OCI-M1 (cell line): Measurements from ENCODE around the gene SLX9.
"Not testable (repeated sequence)": the region's sequence is repeated elsewhere in the genome, so short reads cannot be mapped to it uniquely, and the experiment has no call there.

ENCODE experiments used
- DNase-seq: peaks from one replicate; lab custom pipeline; 2025; lab: John Stamatoyannopoulos, UW

Gene SLX9

DNA sequence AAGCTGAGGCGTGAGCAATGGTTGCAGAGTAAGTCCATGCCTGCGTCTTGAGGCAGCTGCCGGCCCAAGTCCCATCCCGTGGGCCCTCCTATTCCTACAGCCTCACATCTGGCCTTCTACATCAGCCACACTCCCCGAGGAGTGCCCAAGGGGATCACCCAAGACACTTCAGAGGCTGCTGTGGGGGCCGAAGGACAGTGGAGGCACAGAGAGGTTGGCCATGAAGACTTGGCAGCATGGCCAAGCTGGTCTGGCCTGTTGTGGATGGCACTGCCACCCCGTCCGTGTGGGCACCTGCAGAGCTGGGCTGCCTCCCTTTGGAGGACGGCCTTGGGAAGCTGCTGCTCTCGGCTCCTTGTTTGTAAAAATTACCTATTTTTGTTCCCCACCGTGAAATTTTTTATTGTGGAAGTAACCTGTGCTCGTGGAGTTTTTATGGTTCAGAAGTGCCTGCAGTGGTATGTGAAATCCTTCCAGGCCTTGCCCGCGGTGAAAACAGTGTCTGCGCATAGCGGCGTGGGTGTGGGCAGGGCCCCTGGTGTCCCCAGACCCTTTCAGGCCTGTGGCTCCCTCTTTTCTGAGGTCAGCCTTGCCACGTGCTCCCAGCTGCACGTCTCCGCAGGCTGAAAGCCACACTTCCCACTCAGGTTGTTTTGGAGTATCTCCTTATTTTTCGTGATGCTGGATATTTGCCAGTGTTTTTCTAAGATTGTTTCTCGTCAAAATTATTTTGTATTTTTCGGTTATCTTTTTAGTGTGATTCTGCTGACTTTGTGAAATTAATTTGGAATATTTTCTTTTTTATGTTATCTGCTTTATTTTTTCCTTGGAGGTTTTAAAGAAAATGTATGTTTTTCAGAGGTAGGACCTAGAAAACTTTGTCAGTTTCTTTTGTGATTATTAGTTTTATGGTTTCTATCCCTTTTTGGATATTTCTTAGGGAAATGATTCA, 20.6 kb downstream of the SLX9 start:
- no peak for DNase-seq

DNA sequence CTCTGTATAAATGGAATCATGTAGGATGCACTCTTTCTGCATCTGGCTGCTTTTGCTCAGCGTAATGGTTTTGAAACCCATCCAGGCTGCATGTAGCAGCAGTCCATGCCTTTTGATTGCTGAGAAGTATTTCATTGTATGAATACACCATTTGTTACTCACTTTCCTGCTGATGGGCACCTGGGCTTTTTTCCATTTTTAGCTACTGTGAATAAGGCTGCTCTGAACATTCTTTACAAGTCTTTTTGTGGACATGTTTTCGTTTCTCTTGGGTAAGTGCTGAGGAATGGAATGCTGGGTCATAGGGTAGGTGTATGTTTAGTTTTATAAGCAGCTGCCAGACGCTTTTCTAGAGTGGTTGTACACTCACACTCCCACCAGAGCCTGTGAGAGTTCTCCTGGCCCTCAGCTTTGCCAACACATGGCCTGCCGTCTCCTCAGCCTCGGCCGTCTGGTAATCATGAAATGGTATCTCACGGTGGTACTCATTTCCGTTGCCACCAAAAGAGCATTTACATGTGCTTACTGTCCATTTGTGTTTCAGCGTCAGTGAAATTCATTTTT, 22.7 kb downstream of the SLX9 start:
- DNase-seq, result no peak

DNA sequence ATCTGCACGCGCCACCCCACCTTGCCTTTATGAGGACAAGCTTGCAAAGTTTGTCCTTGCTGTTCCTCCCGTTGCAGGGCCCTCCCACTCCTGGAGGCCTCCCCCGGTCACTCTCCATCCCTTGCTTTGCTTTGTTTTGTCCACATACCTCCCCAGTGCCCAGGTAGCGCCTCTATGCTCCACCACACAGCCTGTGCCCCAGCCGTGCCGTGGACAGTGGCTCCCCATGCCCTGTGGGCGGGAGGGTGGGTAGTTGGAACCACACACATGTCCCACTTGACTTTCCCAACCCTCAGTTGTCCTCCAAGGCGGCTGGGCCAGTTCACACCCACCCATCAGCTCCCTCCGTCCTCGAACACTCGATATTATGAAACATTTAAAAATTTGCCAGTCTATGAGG, 24.6 kb downstream of the SLX9 start:
- DNase-seq, result no peak

DNA sequence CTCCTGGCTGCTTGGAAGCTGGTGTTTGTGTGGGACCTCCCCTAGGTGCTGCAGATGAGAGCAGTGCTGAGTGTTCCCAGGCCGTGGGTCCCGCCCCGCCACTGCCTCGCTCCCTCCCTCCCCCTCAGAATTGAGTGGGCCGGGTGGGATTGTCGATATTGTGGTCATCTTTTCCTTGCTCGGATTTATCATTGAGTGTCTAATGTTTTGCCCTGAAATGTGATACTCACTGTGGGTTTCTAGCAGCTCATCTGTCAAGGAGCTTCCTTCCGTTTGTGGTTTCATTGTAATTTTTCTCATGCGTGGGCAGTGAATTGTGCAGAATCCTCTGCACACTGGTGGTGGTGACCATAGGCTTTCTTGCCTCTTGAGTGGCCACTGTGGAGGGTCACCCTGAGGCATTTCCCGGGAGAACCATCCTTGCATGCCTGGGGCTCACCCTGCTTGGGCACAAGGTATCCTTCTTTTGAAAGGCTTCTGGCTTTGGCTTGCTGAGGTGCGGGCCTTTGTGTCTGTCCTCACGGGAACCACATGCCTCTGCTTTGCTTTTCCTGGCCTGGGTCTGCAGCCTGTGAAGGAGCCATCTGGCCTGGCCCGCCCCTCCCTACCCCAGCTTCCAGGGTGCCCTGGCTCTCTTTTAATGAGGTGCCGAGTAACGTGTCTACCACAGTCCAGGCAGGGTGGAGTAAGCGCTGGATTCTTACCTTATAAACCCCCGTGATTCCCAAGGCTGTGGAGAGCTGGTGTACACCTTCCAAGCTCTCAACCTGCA, 25.6 kb downstream of the SLX9 start:
- peak; percentile 52 for DNase-seq

DNA sequence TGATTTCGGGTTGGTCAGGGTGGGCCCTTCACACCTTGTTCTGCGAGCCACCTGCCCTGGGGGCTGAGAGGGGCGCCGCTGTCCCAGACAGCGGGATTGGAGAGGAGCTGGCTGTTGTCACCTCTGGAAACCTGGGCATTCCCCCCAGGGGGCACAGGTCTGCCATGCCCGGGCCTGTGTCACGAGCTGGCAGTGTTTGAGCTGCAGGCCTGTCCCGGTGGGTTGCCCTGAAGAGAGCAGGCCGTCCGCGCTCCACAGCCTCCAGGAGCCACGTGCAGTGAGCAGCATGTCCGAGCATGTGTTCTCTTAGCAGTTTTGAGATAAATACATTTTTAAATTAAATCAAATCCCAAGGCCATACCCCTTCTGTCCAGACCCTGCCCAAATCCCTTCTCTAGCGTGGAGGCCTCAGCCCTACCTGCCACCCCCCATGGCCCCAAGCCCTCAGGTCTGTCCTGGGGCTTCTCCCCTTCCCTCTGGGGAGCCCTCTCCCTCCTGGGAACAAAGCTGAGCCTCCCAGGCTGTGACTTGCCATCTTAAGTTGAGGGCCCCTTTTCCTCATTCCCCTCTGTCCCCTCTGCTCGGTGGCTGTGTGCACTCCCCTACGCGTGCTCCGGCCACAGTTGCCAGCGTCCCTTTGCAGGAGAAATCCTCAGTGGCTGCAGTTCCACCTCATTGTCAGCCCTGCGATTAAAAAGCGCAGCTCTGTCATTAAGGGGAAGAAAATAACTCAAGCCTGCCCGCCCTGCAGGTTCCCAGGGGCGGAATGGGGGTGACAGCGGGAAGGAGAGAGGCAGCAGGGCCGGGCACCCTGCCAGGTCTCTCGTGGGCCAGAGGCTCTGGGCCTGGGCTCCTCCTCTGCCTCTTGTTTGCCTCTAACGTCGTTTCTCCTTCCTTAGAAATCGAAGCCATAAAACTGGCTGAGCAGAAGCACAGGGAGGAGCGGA, 26.6 kb downstream of the SLX9 start:
- no peak for DNase-seq

DNA sequence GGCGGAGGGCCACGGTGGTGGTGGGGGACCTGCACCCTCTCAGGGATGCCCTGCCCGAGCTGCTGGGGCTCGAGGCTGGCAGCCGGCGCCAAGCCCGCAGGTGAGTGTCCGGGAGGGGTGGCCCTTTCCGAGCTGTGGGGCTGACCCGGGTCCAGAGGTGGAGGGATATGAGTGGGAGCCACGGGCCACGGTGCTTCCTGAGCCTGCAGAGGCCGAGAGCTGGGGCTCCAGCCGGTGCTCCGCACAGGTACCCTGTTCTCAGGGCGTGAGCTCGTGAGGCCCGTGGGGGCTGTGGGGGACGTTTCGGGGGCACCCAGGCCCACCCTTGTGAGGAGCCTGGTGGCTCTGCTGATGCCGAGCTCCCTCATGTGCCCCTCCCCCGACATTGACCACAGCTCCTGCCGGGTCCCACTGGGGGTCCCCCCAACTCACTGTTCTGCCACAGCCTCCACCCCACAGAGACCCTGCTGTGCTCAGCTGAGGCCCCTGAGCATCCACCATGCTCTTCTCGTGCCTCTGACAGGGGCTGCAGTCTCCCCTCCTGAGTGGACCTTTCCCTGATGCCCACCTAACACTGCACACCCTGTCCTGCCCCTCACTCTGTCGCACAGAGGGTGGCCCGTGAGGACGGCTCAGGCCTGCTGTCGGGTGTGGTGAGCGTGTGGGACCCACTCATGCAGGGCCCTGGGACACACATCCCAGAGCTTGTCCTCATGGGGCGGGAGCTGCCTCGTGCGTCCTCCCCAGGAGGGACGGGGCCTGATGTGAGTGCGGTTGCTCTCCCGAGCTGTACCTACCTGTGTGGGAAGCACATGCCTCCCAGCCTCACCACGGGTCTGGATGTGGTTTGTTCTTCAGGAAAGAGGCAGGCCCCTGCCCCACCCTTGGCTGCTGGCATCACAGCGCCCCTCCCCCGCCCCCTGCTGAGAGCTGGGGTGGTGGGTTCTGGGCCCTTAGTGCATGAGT, 27.5 kb downstream of the SLX9 start:
- no peak for DNase-seq

DNA sequence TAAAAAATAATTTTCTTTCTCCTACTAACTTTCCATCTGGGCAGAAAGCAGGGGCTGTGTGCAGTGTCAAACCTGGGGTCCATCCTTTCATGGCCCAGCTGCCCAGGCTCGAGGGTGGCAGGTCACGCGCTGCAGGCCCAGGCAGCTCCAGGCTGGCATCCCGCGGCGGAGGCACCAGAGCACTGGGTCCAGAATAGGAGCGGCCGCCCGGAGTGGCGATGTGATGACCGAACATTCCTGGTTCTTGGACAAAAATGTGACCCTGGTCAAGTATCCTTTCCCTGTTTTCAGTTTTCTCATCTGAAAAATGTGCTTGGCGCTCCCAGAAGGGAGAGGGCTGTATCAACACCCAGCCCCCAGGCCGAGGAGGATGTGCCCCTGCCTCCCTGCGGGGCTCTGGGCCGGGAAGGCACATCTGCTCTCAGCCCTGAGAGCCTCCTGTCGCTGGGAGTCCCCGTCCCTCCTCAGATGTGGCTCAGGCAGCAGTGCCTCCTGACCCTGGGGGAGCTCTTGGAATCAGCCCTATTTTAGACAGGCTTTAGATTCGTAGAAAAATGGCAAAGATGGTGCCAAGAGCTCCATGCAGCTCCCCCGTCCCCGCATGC, 29.3 kb downstream of the SLX9 start:
- no peak for DNase-seq

DNA sequence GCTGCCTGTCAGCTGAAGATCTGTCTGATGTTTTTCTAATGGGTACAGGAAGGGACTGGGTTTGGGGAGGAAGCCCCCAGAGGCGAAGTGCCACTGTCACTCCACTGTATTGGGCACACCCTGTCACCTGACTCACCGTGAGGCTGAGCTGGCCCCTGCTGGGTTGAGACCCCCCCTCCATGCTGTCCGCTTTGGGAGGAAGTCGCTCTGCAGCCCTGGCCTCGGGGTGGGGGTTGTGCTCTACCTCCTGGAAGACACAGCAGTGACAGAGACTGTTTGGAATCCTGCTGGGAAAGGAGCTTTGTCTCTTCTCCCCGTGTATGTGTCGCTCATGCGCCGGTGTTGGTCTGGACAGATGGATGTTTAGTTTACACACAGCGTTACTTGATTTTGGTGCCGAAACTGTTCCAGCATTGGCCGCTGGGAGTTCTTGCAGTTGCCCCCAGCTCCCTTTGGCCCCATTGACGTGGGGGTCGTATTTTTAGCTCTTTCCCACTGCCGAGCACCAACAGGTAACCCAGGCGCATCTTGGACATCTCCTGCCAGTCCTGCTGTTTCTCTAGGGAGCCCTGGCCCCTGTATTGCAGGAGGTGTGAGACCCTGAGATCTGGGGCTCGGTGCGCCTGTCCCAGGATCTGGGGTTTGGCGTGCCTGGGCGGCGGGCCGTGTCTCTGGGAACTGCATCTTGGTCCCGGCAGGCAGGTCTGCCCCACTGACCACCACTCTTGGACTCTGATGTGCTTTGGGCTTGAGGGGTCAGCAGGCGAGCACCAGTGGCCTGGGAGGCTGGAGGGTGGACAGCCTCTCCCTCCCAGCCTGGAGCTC, 30.3 kb downstream of the SLX9 start:
- DNase-seq, result no peak

DNA sequence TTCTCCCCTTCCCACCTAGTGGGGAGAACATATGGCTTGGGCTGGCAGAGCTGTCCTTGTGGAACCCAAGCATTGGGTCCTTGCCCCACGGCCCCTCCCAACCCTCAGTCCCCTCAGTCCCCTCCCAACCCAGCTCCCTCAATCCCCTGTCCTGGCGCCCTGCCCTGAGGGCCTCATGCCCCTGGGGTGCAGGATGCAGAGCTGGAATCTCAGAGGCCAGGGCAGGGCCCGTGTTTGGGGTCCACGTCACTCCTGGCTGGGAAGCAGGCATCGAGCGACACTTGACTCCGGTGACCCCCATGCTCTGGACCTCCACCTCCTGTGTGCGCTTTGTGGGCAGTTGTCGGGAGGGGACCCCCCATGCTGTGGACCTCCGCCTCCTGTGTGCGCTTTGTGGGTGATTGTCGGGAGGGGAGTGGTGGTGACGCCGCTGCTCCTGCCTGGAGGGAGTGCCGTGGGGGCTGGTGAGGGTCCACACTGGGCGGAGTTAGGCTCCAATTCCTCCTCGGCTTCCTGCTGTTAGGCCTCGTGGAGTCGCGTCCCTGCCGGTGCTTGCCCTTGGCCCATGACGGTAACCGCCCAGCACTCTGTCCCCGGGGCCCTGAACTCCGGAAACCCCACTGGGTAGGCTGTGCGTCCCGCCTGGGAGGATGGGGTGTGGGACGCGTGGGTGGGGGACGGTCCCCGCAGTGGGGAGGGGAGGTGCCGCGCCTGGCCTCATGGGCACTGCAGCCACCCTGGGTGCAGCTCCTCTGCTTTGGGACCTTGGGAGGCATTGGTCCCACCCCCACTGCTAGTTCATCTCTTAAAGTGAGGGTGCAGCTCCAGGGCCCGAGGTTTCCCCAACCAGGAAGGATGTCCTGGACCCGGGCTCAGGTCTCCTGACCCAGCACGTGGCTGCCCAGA, 31.2 kb downstream of the SLX9 start:
- DNase-seq, result no peak

DNA sequence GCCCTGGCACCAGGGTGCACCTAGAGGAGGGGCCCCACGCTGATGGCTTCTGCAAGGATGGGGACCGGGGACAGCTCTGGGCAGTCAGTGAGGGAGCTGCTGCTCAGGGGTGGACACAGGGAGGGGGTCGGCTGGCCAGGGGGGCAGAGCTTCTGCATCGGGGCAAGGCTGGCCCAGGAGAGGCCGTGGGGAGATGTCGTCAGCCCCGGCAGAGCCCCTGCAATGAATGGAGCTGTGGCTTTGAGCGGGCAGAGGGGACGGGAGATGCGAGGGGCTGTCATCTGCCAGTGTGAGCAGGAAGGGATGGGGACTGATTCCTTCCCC, 31.8 kb downstream of the SLX9 start:
- DNase-seq, result no peak

DNA sequence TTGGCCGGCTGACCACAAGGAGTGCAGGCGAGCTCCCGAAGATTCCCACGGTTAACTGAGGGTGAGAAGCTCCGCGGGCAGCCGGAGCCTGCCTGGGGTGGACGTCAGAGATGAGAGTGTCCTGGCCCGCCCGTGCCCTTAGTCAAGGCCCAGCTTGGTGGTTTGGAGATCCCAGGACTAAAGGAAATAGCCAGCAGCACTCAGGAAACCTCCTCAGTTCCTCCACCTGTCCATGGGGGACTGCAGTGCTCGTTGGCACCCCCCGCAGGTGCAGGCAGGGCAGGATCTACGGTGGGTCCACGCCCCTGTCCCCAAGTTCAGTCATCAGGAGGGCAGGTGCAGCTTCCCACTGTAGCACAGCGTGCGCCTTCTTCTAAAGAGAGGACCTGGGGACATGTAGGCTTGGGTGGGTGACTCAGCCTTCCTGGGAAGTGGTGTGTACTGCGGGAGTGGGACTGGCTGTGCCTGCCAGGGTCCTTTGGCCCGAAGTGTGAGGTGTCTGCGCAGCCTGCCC, 32.5 kb downstream of the SLX9 start:
- DNase-seq, result no peak

DNA sequence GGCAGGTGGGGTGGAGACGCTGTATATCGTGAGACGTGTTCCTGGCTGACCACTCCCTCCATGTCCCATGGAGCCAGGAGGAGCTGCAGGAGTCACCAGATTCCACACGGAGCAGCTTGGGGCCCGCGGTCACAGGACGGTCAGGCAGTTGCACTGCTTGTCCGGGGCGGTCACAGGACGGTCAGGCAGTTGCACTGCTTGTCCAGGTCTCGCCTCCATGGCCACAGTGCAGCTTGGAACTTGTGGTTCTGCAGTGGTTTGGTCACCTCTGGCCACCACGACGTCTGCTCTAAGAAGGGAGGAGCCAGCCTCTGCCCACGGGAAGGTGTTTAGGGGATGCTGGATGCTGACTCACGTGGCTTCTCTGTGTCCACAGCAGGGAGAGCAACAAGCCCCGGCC, 33.0 kb downstream of the SLX9 start:
- no peak for DNase-seq

DNA sequence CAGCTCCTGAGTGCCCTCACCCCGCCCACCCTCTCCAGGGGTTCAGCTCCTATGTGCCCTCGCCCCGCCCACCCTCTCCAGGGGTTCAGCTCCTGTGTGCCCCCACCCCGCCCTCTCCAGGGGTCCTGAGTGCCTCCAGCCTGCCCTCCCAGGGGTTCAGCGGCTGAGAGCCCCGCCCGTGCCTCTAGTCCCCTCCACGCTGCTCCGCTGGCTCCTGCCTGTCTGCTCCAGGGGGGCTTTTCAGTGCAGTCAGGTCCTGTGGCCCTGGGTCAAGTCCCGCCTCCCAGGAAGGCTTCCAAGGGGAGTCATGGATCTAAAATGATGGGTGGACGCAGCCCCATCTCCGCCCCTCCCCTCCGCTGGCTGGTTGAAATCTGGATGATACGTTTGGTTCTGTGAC, 33.8 kb downstream of the SLX9 start:
- no peak for DNase-seq

DNA sequence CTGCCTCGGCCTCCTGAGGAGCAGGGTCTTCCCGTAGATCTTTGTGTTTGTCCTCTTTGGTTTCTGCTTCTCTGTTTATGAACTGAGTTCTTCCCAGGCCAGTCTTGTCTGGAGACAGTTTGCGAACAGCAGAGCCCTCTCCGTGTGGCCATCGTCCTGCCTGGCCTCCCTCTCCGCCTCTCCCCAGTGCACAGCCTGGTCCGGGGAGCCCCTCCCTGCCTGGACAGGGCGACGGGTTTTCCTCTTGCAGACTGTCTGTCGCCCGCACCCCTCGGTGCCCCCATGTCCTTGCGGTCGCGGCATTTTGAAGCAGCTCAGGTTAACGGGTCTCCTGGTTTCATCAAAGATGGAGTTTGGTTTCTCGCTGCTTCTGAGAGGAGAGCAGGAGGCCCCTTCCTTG, 34.8 kb downstream of the SLX9 start:
- DNase-seq, result no peak

DNA sequence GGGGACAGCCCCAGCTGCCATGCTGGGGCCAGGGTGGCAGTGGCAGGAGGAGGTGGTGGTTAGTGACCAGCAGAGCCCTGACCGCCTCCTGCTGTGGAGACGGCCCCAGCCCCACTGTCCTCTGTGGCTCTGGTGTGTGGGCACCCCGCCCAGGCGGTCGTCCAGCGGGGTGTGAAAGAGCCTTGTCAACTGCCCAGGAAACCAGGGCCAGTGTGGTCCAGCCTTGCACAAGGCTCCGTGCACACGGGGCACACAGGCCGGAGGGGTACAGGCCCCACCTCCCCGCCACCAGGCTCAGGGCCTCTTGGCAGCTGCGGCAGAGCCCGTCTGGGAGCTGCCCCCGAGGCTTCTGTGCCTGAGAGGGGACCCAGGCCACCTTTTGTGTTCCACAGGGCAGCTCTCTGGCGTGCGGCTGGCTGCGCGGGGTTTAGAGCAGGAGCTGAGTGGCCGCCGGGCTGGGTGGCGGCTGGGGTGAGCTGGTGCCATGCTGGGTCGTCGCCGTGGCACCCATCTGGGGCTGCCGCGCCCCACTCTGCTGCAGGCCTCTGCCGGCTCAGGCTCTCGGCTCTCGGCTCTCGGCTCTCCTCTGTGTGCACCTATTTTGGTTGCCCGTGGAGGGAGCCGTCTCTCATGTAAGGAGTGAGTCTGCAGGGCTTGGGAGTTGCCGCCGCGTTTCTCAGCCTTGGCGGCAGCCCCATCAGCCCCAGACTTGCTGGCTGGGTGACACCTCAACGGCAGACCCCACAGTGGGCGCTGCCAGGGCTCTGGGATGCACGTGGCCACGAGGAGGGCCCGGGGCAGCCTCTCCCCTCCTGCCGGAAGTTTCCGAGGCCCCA, 36.1 kb downstream of the SLX9 start:
- DNase-seq, result no peak

DNA sequence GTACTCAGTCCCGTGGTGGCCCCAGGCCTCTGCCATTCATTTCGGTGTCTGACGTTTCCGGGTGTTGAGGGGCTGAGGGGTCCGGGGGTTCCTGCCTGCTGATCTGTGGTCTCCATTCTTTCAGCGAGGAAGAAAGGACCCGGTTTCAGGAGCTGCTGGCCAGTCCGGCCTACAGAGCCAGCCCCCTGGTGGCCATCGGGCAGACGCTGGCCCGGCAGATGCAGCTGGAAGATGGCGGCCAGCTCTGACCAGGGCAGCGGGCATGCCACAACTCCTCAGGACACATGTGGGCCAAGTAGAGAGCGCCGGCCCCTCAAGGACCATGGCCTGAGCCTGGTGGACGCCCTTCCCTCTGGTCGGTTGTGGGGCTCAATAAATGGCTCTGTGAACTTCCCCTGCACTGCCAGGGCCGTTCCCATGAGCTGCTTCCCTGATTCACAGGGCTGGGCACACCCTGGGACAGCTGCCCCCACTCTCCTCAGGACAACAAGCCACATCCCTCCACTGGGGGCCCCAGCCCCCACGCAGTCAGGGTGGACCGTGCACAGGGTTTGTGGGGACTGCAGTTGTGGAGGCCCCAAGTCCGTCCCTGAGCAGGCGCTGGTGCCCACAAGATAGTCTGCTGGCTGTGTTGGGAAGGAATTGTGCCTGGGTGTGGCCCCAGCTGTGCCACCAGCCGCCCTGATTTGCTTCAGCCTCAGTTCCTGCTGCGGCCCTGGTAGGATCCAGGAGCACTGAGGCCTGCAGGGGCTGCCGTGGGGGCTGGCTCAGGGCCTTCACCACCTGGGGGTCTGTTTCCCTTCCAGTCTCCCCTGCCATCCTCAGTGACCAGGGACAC, 36.9 kb downstream of the SLX9 start:
- DNase-seq, result not testable (repeated sequence)
